Uterus (tissue), 4 donors: ENCODE results near the gene SUMO2. TPM values are rescaled to one million over a fixed set of nuclear protein-coding genes. Genes with fewer than 3 reads are reported as not detected.

ENCODE experiments used
- DNase-seq, 2 donors: peaks; one replicate each; pipeline ENCODE4 v3.0.0-alpha.2; 2019 to 2020
- H3K27ac ChIP-seq, 2 donors: fragments of 200-600 bp; sonication (generic); 1 replicate in 1 of 2; 2 replicates in 1 of 2; pipeline ENCODE4 v1.5.1; 2016 to 2018
- H3K27me3 ChIP-seq, 2 donors: fragments of 200-600 bp; sonication (generic); one replicate each; pipeline ENCODE4 v1.5.1; 2018 to 2019; ENCODE audit warnings: control low read depth in 1 of 2
- H3K36me3 ChIP-seq, 2 donors: fragments of 200-600 bp; sonication (generic); one replicate each; pipeline ENCODE4 v1.5.1; 2019; ENCODE audit warnings: control low read depth in 1 of 2
- H3K4me1 ChIP-seq, 2 donors: fragments of 200-600 bp; sonication (generic); one replicate each; pipeline ENCODE4 v1.5.1; 2018 to 2019; ENCODE audit warnings: control low read depth in 1 of 2
- H3K4me3 ChIP-seq, 2 donors: fragments of 200-600 bp; sonication (generic); 1 replicate in 1 of 2; 2 replicates in 1 of 2; pipeline ENCODE4 v1.5.1; 2018 to 2019; ENCODE audit warnings: mild to moderate bottlenecking in 1 of 2
- H3K9me3 ChIP-seq, 2 donors: fragments of 200-600 bp; sonication (generic); one replicate each; pipeline ENCODE4 v1.5.1; 2019; ENCODE audit warnings: control low read depth in 1 of 2
- CTCF ChIP-seq, 4 experiments: fragments of 200-600 bp in 2 of 4; fragments of 450-650 bp in 2 of 4; sonication (generic) in 2 of 4; IDR thresholded peaks; one replicate each; pipeline ENCODE4 v1.5.1; 2016 to 2019; ENCODE audit warnings: antibody characterized with exemption in 4 of 4, mild to moderate bottlenecking in 2 of 4, moderate library complexity in 1 of 4
- POLR2A ChIP-seq, 2 donors: fragments of 450-650 bp; IDR thresholded peaks; one replicate each; pipeline ENCODE4 v1.6.1; 2016; ENCODE audit warnings: antibody characterized with exemption in 2 of 2, mild to moderate bottlenecking in 1 of 2, moderate library complexity in 1 of 2
- intact Hi-C: fragments of 100-400 bp; cut with DNase I; formaldehyde crosslinking; loops from one replicate; pipeline ENCODE4 v1.15.1; 2023; ENCODE audit warnings: low total_unique reads
- total RNA-seq, 4 donors: library from RNA; depleted of rRNA in 3 of 4; stranded (reverse); fragments of >200 nt in 3 of 4; gene quantifications; one replicate each; pipeline versions ENCODE4 v1.1.0 to v1.2.4, GENCODE V29; 2014 to 2023
- donor health status: DM: yes; HTN: yes; CAD: no.

SUMO2 gene
- total RNA-seq, 4 donors from 2014 or later: 57.4 to 427 (median 102) TPM

GRCh38 chr17:75181608-75182318 is 996 bp downstream of the SUMO2 start:
- intact Hi-C loops: no loop called here
- Histone ChIP-seq H3K27ac (peak overlapping the region; percentile 100), H3K9me3 (no peaks in the 10 kb centered on the region), H3K27me3 (no peaks in the 10 kb centered on the region), H3K36me3 (no peaks in the 10 kb centered on the region), H3K4me1 (no peaks in the 10 kb centered on the region), H3K4me3 (peak overlapping the region; percentile 83 to 94)
- no peak for DNase-seq
- TF ChIP-seq POLR2A (IDR thresholded peaks at IDR 0.05): no peak
- no peak for TF ChIP-seq CTCF (IDR thresholded peaks at IDR 0.05)

GRCh38 chr17:75181110-75181509 is 1.6 kb downstream of the SUMO2 start:
- peak overlapping the region; percentile 100 for H3K27ac ChIP-seq
- no peaks in the 10 kb centered on the region for H3K36me3 ChIP-seq
- intact Hi-C loops: no loop called here
- no peaks in the 10 kb centered on the region for H3K4me1 ChIP-seq
- peak overlapping the region; percentile 83 to 94 for H3K4me3 ChIP-seq
- no peak for DNase-seq
- no peaks in the 10 kb centered on the region for H3K9me3 ChIP-seq
- no peaks in the 10 kb centered on the region for H3K27me3 ChIP-seq
- no peak for TF ChIP-seq CTCF (IDR thresholded peaks at IDR 0.05)
- no peak for TF ChIP-seq POLR2A (IDR thresholded peaks at IDR 0.05)

GRCh38 chr17:75178453-75178852 is 4.3 kb downstream of the SUMO2 start:
- Histone ChIP-seq H3K4me3 (no peak overlapping the region), H3K4me1 (no peaks in the 10 kb centered on the region), H3K36me3 (no peaks in the 10 kb centered on the region), H3K9me3 (no peaks in the 10 kb centered on the region), H3K27ac (no peak overlapping the region), H3K27me3 (no peaks in the 10 kb centered on the region)
- intact Hi-C loops: no loop called here
- TF ChIP-seq CTCF (IDR thresholded peaks at IDR 0.05) (no peak), POLR2A (IDR thresholded peaks at IDR 0.05) (no peak)
- DNase-seq: no peak

- Histone ChIP-seq H3K27ac (no peak overlapping the region), H3K9me3 (no peaks in the 10 kb centered on the region), H3K4me3 (no peak overlapping the region), H3K27me3 (no peaks in the 10 kb centered on the region), H3K4me1 (no peaks in the 10 kb centered on the region), H3K36me3 (no peaks in the 10 kb centered on the region)
- no peak for DNase-seq
- TF ChIP-seq POLR2A (IDR thresholded peaks at IDR 0.05): no peak
- intact Hi-C loops: no loop called here
These were observed 6.1 kb downstream of the SUMO2 start for GRCh38 chr17:75176625-75177024.

- intact Hi-C loops: no loop called here
- no peak for DNase-seq
- H3K4me3 ChIP-seq: no peak overlapping the region
- TF ChIP-seq CTCF (IDR thresholded peaks at IDR 0.05) (no peak), POLR2A (IDR thresholded peaks at IDR 0.05) (no peak)
- no peaks in the 10 kb centered on the region for H3K27me3 ChIP-seq
- no peaks in the 10 kb centered on the region for H3K4me1 ChIP-seq
- no peaks in the 10 kb centered on the region for H3K9me3 ChIP-seq
- no peaks in the 10 kb centered on the region for H3K36me3 ChIP-seq
- H3K27ac ChIP-seq: no peak overlapping the region
These were observed 7.8 kb downstream of the SUMO2 start for GRCh38 chr17:75174996-75175395.
